Spinal cord (tissue), 10 donors: ENCODE measurements around the gene PRIMPOL. TPM values are rescaled to one million over a fixed set of nuclear protein-coding genes. Genes with fewer than 3 reads are reported as not detected.
"Not testable (repeated sequence)": the region's sequence is repeated elsewhere in the genome, so short reads cannot be mapped to it uniquely, and the experiment has no call there.

Source experiments
- DNase-seq, 6 donors: peaks; one replicate each; pipeline versions ENCODE4 v3.0.0 to v3.0.0-alpha.2; 2013 to 2015; ENCODE audit warnings: low spot score in 6 of 6, low read depth in 4 of 6
- H3K27ac ChIP-seq: one replicate; pipeline ENCODE4 v1.5.1; 2013; ENCODE audit warnings: low read depth, low read length, control low read depth
- H3K27me3 ChIP-seq: one replicate; pipeline ENCODE4 v1.6.1; 2013; ENCODE audit warnings: low read length; ENCODE audit not compliant: control insufficient read depth, insufficient read depth
- H3K36me3 ChIP-seq: one replicate; pipeline ENCODE4 v1.6.1; 2013; ENCODE audit warnings: low read length; ENCODE audit not compliant: control insufficient read depth, insufficient read depth
- H3K4me1 ChIP-seq: one replicate; pipeline ENCODE4 v1.6.1; 2013; ENCODE audit warnings: low read length; ENCODE audit not compliant: control insufficient read depth, insufficient read depth
- H3K4me3 ChIP-seq: one replicate; pipeline ENCODE4 v1.5.1; 2013; ENCODE audit warnings: low read depth, low read length, control low read depth
- H3K9me3 ChIP-seq: one replicate; pipeline ENCODE4 v1.6.1; 2013; ENCODE audit warnings: low read length; ENCODE audit not compliant: control insufficient read depth, insufficient read depth
- WGBS: methylation state at CpG from one replicate; pipeline ENCODE4 v1.1.5; 2013; ENCODE audit warnings: missing lambda C conversion rate; ENCODE audit not compliant: insufficient coverage; 5-methylcytosine and 5-hydroxymethylcytosine counted together
- polyA plus RNA-seq, 2 donors: library from polyadenylated mRNA; unstranded; fragments of 120-200 nt; gene quantifications; one replicate each; pipeline ENCODE4 v1.2.1, GENCODE V29; 2013; ENCODE audit not compliant: insufficient read length in 2 of 2
- total RNA-seq, 2 donors: library from RNA; depleted of rRNA in 1 of 2; stranded (reverse); fragments of 120-200 nt in 1 of 2; fragments of >200 nt in 1 of 2; gene quantifications; one replicate each; pipeline versions ENCODE4 v1.2.3 to v1.2.4, GENCODE V29; 2013 to 2014
- donor health status: healthy.

PRIMPOL gene
- total and polyA plus RNA-seq, 4 donors = 27.4 to 36.5 (median 29.5) TPM

DNA sequence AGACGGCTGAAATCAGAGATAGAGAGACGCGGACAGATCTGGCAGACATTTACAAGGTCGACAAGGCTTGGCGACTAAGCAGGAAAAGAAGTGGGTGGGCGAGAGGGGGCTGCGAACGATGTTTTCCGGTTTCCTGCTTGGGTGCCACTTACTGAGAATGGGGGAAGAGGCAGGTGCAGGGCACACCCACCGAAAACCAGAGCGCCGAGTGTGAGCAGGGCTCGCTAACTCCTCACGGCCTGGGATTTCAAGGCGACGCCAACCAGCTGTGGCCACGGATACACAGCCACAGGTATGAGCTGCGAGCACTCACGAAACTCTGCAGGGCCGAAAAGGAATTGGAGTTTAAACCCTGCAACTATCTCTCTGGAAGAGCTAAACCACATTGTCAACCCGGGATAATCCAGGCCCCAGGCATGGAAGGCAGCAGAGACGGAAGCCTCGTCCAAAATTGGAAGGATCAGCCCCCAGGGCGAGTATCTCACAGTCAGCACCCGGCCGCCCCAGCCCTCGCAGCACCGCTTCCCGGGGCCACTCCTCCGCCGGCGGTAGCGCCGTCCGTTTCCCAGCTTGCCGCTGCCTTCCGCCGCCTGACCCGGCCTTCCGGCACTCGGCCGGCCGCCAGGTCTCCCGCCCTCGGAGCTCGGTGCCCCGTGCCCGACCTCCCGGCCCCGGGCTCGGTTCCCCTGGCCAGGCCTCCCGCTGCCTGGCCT lies 1.1 kb upstream of the PRIMPOL start:
- WGBS = under 1% methylated on average over 52 of the region's 52 CpGs
- DNase-seq = peak; percentile 7 to 68 (median 44)
- H3K27ac ChIP-seq = peak overlapping the region; percentile 84
- H3K4me3 ChIP-seq = peak overlapping the region; percentile 65
- H3K4me1 ChIP-seq = peaks cover 17% of the 10 kb centered on the region
- H3K27me3 ChIP-seq = no peaks in the 10 kb centered on the region
- H3K36me3 ChIP-seq = no peaks in the 10 kb centered on the region
- H3K9me3 ChIP-seq = no peaks in the 10 kb centered on the region

- no peaks in the 10 kb centered on the region for H3K27me3 ChIP-seq
- DNase-seq = peak in 5 of 6 donors; percentile 9 to 74 (median 33)
- H3K9me3 ChIP-seq = no peaks in the 10 kb centered on the region
- H3K4me3 ChIP-seq = peak overlapping the region; percentile 76
- peaks cover 17% of the 10 kb centered on the region for H3K4me1 ChIP-seq
- no peaks in the 10 kb centered on the region for H3K36me3 ChIP-seq
- peak overlapping the region; percentile 92 for H3K27ac ChIP-seq
- 25% methylated on average over 13 of the region's 21 CpGs for WGBS
These were observed 675 bp downstream of the PRIMPOL start for GRCh38 chr4:184649971-184650855.

GRCh38 chr4:184651899-184652298 lies 2.4 kb downstream of the PRIMPOL start:
- H3K4me3 ChIP-seq = no peak overlapping the region
- no peaks in the 10 kb centered on the region for H3K27me3 ChIP-seq
- H3K36me3 ChIP-seq = peaks cover 3% of the 10 kb centered on the region
- peaks cover 17% of the 10 kb centered on the region for H3K4me1 ChIP-seq
- WGBS = 94% methylated on average over 5 of the region's 8 CpGs
- no peaks in the 10 kb centered on the region for H3K9me3 ChIP-seq
- DNase-seq = no peak
- no peak overlapping the region for H3K27ac ChIP-seq

DNA sequence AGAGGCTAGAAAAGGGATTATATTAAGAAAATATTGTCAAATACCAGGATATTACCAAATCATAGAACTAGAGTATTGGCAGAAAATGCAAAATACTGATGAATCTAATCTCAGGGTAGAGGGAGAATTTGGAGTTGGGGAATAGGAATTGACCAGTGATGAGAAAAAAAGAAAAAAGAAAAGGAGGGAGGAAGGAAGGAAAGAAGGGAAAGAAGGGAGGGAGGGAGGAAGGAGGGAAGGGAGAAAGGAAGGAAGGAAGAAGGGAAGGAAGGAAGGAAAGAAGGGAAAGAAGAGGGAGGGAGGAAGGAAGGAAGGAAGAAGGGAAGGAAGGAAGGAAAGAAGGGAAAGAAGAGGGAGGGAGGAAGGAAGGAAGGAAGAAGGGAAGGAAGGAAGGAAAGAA lies 3.1 kb downstream of the PRIMPOL start:
- H3K27me3 ChIP-seq, H3K36me3 ChIP-seq, H3K27ac ChIP-seq, H3K9me3 ChIP-seq, DNase-seq, H3K4me3 ChIP-seq: not testable (repeated sequence)
- H3K4me1 ChIP-seq = peaks cover 17% of the 10 kb centered on the region

- DNase-seq = no peak
- WGBS = no CpG with 5 or more reads among the region's 2 CpGs
- no peak overlapping the region for H3K4me3 ChIP-seq
- no peaks in the 10 kb centered on the region for H3K27me3 ChIP-seq
- no peaks in the 10 kb centered on the region for H3K9me3 ChIP-seq
- no peak overlapping the region for H3K27ac ChIP-seq
- H3K36me3 ChIP-seq = peaks cover 3% of the 10 kb centered on the region
- peaks cover 8% of the 10 kb centered on the region for H3K4me1 ChIP-seq
These were observed 4.1 kb downstream of the PRIMPOL start for GRCh38 chr4:184653650-184654049.

GRCh38 chr4:184655889-184656869 lies 6.6 kb downstream of the PRIMPOL start:
- H3K4me1 ChIP-seq = no peaks in the 10 kb centered on the region
- H3K4me3 ChIP-seq = no peak overlapping the region
- H3K9me3 ChIP-seq = no peaks in the 10 kb centered on the region
- no peak overlapping the region for H3K27ac ChIP-seq
- no peak for DNase-seq
- peaks cover 7% of the 10 kb centered on the region for H3K36me3 ChIP-seq
- H3K27me3 ChIP-seq = no peaks in the 10 kb centered on the region
- WGBS = 74% methylated on average over 4 of the region's 8 CpGs

- Histone ChIP-seq H3K4me3 (no peak overlapping the region), H3K36me3 (peaks cover 7% of the 10 kb centered on the region), H3K9me3 (no peaks in the 10 kb centered on the region), H3K27me3 (no peaks in the 10 kb centered on the region), H3K4me1 (no peaks in the 10 kb centered on the region), H3K27ac (no peak overlapping the region)
- no peak for DNase-seq
- no CpG with 5 or more reads among the region's 3 CpGs for WGBS
These were observed 7.6 kb downstream of the PRIMPOL start for GRCh38 chr4:184657144-184657543.

DNA sequence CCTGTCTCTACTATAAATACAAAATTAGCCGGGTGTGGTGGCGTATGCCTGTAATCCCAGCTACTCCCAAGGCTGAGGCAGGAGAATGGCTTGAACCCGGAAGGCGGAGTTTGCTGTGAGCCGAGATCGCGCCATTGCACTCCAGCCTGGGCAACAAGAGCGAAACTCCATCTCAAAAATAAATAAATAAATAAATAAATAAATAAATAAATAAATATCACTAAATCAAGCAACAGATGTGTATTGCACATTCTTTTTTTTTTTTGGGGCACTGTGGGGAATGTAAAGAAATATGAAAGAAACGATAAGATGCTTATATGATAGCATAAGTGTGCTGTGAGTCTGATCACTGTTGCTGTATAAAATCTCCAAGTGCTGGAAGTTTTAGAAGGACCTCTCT lies 8.3 kb downstream of the PRIMPOL start:
- not testable (repeated sequence) for H3K9me3 ChIP-seq, H3K27me3 ChIP-seq, H3K36me3 ChIP-seq, DNase-seq, H3K4me1 ChIP-seq, H3K4me3 ChIP-seq, H3K27ac ChIP-seq
- WGBS = no CpG with 5 or more reads among the region's 9 CpGs

GRCh38 chr4:184660978-184661377 lies 11.4 kb downstream of the PRIMPOL start:
- DNase-seq = no peak
- Histone ChIP-seq H3K4me3 (no peak overlapping the region), H3K4me1 (no peaks in the 10 kb centered on the region), H3K27me3 (no peaks in the 10 kb centered on the region), H3K9me3 (no peaks in the 10 kb centered on the region), H3K27ac (no peak overlapping the region), H3K36me3 (peaks cover 7% of the 10 kb centered on the region)
